ENCODE data around the gene SEZ6L2.

GRCh38 chr16:29863669-29863984 is 35.7 kb downstream of the SEZ6L2 start:
- no peak for TF ChIP-seq CTCF (IDR thresholded peaks at IDR 0.05; ENCODE audit: insufficient read depth, low read depth, low read length)
- TF ChIP-seq EZH2 (IDR thresholded peaks at IDR 0.05; ENCODE audit: insufficient read depth, low read length) = no peak
